HG03378 (cell line): ENCODE results near the gene MYCBP.
A peak's percentile ranks its signal among the peaks of the same experiment; 100 is the strongest.

Experiments used
- ATAC-seq: cut with Tn5 transposase; IDR thresholded peaks from one replicate; pipeline ENCODE4 v1.9.1; 2021; ENCODE audit warnings: mild to moderate bottlenecking, moderate library complexity; ENCODE audit not compliant: unreplicated experiment

The MYCBP gene

GRCh38 chr1:38826886-38827285 is 46.3 kb downstream of the MYCBP start:
- ATAC-seq: no peak

- ATAC-seq: no peak
Observed at GRCh38 chr1:38826262-38826661, 46.9 kb downstream of the MYCBP start.

- no peak for ATAC-seq
Observed at GRCh38 chr1:38820860-38821259, 52.3 kb downstream of the MYCBP start.

- ATAC-seq: no peak
Observed at GRCh38 chr1:38819516-38819915, 53.6 kb downstream of the MYCBP start.

GRCh38 chr1:38819040-38819439 is 54.1 kb downstream of the MYCBP start:
- no peak for ATAC-seq

- no peak for ATAC-seq
Observed at GRCh38 chr1:38818175-38818976, 54.8 kb downstream of the MYCBP start.

- ATAC-seq: no peak
Observed at GRCh38 chr1:38817267-38818174, 55.6 kb downstream of the MYCBP start.

GRCh38 chr1:38815903-38816627 is 57.1 kb downstream of the MYCBP start:
- ATAC-seq: peak; percentile 58

GRCh38 chr1:38814984-38815464 is 58.1 kb downstream of the MYCBP start:
- ATAC-seq: no peak

- ATAC-seq: no peak
Observed at GRCh38 chr1:38814444-38814983, 58.6 kb downstream of the MYCBP start.

- ATAC-seq: no peak
Observed at GRCh38 chr1:38812981-38813380, 60.2 kb downstream of the MYCBP start.
